SIG-M5 treated with dmso at 0.1 percent for 504 hours (cell line): ENCODE data around the gene PRSS21.

Source experiments
- DNase-seq: peaks from one replicate; lab custom pipeline; 2025; ENCODE audit not compliant: unreplicated experiment; lab: John Stamatoyannopoulos, UW

Gene PRSS21

DNA sequence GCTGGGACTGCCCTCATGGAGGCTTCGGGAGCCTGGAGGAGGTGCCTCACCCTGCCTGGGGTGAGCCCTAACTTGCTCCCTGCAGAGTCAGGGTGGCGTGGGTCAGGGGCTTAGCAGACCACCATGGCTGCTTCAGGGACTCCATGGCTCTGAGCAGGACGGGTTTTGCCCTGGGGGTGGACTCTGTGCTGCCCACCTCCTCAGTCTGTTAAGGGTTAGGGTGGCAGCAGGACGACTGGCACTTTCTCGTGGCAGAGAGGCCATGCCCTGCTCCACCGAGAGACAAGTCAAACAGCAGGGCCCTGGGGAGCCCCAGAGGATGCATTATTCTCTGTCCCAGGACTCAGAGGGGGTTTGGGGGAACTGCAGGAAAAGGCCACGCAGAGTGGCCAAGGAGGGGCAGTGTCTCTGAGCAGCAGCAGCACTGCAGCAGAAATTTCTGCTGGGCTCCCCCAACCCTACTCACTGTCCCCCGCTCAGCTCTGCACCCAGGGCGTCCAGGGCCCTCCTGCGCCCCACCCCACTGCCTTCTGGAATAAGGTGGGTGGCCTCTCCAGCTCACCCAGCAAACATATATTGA lies 42.7 kb downstream of the PRSS21 start:
- no peak for DNase-seq

DNA sequence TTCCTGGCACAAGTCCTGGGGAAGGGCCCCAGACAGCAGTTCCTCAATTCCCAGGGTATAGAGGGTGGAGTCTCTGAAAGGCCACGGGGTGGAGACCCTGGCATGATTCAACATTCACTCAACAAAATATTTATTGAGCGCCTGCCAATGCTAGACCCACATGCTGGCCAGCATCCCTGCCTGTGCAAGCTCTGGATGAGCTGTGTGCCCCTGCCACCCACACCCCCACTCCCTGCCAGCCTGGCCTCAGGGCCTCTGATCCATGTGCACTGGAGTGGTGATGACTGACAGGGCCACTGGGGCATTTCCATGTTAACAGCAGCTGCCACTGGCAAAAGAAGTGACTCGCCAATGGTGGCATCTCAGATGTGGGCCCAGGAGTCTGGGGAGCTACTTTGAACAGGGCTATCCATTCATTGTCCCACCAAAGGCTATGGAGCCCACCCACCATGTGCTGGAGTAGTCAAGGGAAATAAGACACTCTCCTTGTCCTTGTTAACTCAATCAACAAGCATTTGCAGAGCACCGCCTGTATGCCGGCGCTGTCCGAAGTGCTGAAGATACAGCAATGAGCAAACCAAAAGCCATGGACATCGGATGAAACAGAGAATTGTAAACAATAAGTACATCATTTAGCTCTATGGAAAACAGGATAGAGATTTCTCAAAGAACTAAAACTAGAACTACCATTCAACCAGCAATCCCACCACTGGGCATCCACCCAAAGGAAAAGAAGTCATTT lies 44.0 kb downstream of the PRSS21 start:
- DNase-seq: no peak

DNA sequence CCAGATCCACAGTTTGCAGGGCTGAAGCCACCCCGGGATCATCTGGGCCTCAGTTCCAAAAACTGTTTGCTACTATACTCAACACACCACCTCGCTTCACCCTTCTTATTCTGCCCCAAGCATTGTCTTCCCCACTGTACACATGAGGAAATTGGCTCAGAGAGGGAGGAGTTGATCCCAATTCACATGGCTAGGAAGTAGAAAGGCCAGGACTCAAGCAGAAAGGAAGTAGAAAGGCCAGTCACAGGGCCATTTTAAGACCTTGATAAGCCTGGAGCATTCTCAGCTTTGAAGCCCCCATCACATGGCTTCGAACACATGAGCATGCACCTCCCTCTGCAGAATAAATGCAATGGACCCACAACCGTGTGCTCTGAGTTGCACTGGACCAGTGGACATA lies 48.6 kb downstream of the PRSS21 start:
- no peak for DNase-seq

DNA sequence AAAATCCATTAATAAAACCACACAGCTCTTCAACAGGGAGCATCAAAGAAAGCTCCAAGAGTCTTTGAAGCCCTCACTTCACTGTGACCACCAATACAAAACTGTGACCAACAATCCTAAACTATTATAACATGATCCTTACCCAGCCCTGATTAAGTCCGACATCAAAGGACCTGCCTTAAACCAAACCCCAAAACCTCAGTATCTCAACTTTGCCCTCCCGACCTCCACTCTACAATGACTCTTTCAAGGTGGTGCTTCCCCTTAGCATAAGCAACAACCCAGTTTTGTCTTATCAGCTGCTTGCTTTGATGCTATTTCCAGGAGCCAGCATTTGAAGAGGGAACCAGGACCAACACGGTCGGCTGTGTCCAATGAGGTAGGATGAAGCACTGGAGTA lies 49.4 kb downstream of the PRSS21 start:
- no peak for DNase-seq

DNA sequence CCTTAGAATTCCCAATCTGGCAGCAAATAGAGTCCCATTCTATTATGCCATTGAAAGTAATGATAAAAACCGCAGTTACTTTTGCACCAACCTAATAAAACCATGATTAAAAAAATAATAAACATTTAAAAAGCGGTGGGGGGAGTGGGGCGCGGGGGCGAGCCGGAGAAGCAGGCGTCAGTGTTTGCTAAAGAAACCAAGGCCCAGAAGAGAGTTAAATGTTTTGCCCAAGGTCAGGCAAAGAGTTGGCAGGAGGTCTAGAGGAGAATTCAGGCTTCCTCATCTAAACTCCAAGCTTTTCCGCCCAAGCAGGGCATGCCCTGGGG lies 50.6 kb downstream of the PRSS21 start:
- no peak for DNase-seq

DNA sequence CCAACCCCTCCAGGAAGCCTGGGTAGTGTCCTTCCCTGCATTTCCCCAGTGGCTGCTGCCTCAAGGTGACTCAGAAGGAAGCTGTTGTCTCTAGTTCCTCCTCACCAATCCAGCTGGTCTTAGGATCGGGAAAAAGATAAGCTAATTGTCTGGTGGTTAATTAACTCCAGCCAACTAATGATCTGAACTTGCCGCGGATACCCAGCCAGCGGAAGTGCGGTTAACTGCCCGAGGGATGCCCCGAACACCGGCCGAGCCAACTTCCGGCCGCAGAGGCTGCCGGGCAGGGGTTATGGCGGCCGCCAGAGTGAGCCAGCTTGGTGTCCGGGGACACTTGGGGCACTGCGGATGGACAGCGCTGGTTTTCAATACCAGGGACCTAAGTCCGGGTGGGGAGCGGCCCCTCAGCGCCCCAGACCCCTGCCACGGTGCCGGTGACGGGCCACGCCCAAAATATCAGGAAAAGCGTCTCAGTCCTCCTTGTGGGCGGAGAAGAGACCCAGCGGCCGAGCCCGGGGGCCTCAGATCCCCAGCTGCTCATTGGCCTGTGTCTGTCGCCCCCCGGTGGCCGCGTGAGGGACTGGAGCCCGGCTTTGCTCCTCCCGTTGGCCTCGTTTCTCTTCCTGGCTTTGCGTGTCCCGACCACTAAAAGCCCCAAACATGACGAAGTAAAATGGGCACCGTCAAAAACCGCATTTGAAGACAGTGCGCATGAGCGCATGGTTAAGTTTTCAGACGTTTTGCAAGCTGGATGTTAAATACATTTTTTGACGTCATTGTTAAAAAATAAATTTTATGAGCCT lies 51.2 kb downstream of the PRSS21 start:
- DNase-seq: peak; percentile 91
